Measurements from ENCODE around the gene LRRC4C.
"Not testable (repeated sequence)": the region's sequence is repeated elsewhere in the genome, so short reads cannot be mapped to it uniquely, and the experiment has no call there.

The LRRC4C gene

GRCh38 chr11:40219401-40219800, 1240.1 kb downstream of the LRRC4C start:
- Histone ChIP-seq H3K4me1 (ENCODE audit: control insufficient read depth, insufficient read depth, low read length) (no peaks in the 10 kb centered on the region), H3K36me3 (ENCODE audit: control insufficient read depth, insufficient read depth, low read length) (no peaks in the 10 kb centered on the region), H3K9ac (ENCODE audit: low read length) (no peak overlapping the region), H3K4me3 (ENCODE audit: low read length) (no peak overlapping the region), H3K27ac (ENCODE audit: low read depth, low read length) (no peak overlapping the region), H3K27me3 (ENCODE audit: control insufficient read depth, insufficient read depth, low read length) (no peaks in the 10 kb centered on the region)

- no peak overlapping the region for H3K27ac ChIP-seq (ENCODE audit: low read depth, low read length)
- no peak overlapping the region for H3K9ac ChIP-seq (ENCODE audit: low read length)
- H3K36me3 ChIP-seq (ENCODE audit: control insufficient read depth, insufficient read depth, low read length), result no peaks in the 10 kb centered on the region
- H3K4me3 ChIP-seq (ENCODE audit: low read length), result no peak overlapping the region
- no peaks in the 10 kb centered on the region for H3K27me3 ChIP-seq (ENCODE audit: control insufficient read depth, insufficient read depth, low read length)
- H3K4me1 ChIP-seq (ENCODE audit: control insufficient read depth, insufficient read depth, low read length), result no peaks in the 10 kb centered on the region
Observed at GRCh38 chr11:40215556-40215955, 1243.9 kb downstream of the LRRC4C start.

GRCh38 chr11:40207416-40207815, 1252.0 kb downstream of the LRRC4C start:
- no peak overlapping the region for H3K9ac ChIP-seq (ENCODE audit: low read length)
- no peak overlapping the region for H3K4me3 ChIP-seq (ENCODE audit: low read length)
- H3K36me3 ChIP-seq (ENCODE audit: control insufficient read depth, insufficient read depth, low read length), result no peaks in the 10 kb centered on the region
- no peak overlapping the region for H3K27ac ChIP-seq (ENCODE audit: low read depth, low read length)
- H3K4me1 ChIP-seq (ENCODE audit: control insufficient read depth, insufficient read depth, low read length), result no peaks in the 10 kb centered on the region
- no peaks in the 10 kb centered on the region for H3K27me3 ChIP-seq (ENCODE audit: control insufficient read depth, insufficient read depth, low read length)

DNA sequence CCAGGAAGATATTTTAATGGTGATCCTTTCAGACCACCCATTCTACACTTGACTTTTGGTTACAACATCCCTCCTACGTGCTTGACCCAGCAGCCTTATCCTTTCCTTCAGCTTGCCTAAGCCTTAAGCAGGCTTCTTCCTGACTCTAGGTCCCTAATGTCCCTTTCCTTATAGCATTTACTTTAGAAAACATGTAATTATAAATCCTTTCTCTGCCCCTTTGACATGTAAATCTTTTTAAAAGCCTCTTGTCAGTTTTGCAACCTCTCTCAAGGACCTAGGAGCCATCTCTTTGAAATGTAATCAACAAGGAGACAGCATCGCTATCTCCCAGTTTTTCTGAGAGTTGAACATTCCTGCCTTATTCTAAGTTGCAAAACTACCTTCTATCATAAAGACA, 1255.2 kb downstream of the LRRC4C start:
- H3K4me3 ChIP-seq (ENCODE audit: low read length), result no peak overlapping the region
- no peak overlapping the region for H3K9ac ChIP-seq (ENCODE audit: low read length)
- H3K4me1 ChIP-seq (ENCODE audit: control insufficient read depth, insufficient read depth, low read length), result no peaks in the 10 kb centered on the region
- H3K27ac ChIP-seq (ENCODE audit: low read depth, low read length), result no peak overlapping the region
- H3K27me3 ChIP-seq (ENCODE audit: control insufficient read depth, insufficient read depth, low read length), result no peaks in the 10 kb centered on the region
- no peaks in the 10 kb centered on the region for H3K36me3 ChIP-seq (ENCODE audit: control insufficient read depth, insufficient read depth, low read length)

- Histone ChIP-seq H3K4me1 (ENCODE audit: control insufficient read depth, insufficient read depth, low read length) (no peaks in the 10 kb centered on the region), H3K9ac (ENCODE audit: low read length) (no peak overlapping the region), H3K36me3 (ENCODE audit: control insufficient read depth, insufficient read depth, low read length) (no peaks in the 10 kb centered on the region), H3K27me3 (ENCODE audit: control insufficient read depth, insufficient read depth, low read length) (no peaks in the 10 kb centered on the region), H3K4me3 (ENCODE audit: low read length) (no peak overlapping the region), H3K27ac (ENCODE audit: low read depth, low read length) (no peak overlapping the region)
Observed at GRCh38 chr11:40203606-40204005, 1255.8 kb downstream of the LRRC4C start.

DNA sequence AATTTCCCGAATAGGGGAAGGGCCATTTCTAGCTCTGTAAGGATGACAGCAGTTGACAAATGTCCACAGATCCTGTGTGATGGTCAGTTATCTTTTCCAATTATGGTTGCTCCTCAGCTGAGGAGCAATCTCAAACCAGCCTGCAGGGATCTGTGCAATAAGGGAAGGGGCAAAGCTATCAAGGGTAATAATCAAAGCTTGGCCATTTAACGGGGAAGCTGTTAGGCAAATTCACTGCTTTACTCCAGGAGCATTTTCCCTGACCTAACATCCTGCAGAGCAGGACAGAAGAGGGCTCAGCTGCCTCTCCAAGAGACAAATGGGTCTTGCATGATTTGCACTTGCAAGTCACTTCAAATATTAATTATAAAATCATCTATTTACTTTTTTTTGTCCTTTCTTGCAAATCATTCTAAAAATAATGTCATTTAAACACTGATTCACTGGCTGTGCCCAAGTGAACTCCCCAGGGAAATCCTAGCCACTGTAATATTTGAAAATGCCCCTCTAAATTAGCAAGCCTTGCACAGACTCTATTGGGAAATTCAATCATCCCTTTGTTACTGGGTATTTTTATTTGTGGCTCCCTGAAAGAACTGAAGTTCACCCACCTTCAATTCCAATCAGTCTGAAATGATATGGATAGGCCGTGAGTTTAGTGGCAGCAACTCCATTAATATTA, 1256.7 kb downstream of the LRRC4C start:
- Histone ChIP-seq H3K27ac (ENCODE audit: low read depth, low read length) (no peak overlapping the region), H3K36me3 (ENCODE audit: control insufficient read depth, insufficient read depth, low read length) (no peaks in the 10 kb centered on the region), H3K9ac (ENCODE audit: low read length) (no peak overlapping the region), H3K27me3 (ENCODE audit: control insufficient read depth, insufficient read depth, low read length) (no peaks in the 10 kb centered on the region), H3K4me1 (ENCODE audit: control insufficient read depth, insufficient read depth, low read length) (no peaks in the 10 kb centered on the region), H3K4me3 (ENCODE audit: low read length) (no peak overlapping the region)

- H3K27ac ChIP-seq (ENCODE audit: low read depth, low read length); H3K27me3 ChIP-seq (ENCODE audit: control insufficient read depth, insufficient read depth, low read length); H3K4me3 ChIP-seq (ENCODE audit: low read length); H3K4me1 ChIP-seq (ENCODE audit: control insufficient read depth, insufficient read depth, low read length); H3K36me3 ChIP-seq (ENCODE audit: control insufficient read depth, insufficient read depth, low read length); H3K9ac ChIP-seq (ENCODE audit: low read length): not testable (repeated sequence)
Observed at GRCh38 chr11:40192590-40192989, 1266.9 kb downstream of the LRRC4C start.

GRCh38 chr11:40190294-40190693, 1269.2 kb downstream of the LRRC4C start:
- H3K27ac ChIP-seq (ENCODE audit: low read depth, low read length), result no peak overlapping the region
- no peak overlapping the region for H3K4me3 ChIP-seq (ENCODE audit: low read length)
- no peaks in the 10 kb centered on the region for H3K4me1 ChIP-seq (ENCODE audit: control insufficient read depth, insufficient read depth, low read length)
- no peaks in the 10 kb centered on the region for H3K36me3 ChIP-seq (ENCODE audit: control insufficient read depth, insufficient read depth, low read length)
- H3K9ac ChIP-seq (ENCODE audit: low read length), result no peak overlapping the region
- no peaks in the 10 kb centered on the region for H3K27me3 ChIP-seq (ENCODE audit: control insufficient read depth, insufficient read depth, low read length)

DNA sequence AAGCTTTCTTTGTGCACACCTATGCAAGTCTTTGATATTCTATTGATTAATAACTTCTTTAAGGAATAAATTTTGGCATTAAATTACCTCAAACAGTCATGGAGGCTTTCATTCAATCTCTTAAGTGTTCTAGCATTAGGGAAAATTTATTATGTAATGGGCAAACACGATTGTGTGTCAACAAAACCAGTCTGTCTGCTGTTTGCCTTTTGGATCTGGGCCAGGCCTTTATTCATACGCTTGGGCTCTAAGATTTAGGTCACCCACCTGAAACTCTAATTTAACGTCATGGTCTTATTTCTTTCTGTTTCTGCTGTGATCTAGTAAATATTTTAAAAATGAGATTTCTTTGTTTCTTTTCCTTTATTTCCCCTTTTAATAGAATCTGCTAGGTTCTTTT, 1270.6 kb downstream of the LRRC4C start:
- H3K4me3 ChIP-seq (ENCODE audit: low read length), result no peak overlapping the region
- H3K4me1 ChIP-seq (ENCODE audit: control insufficient read depth, insufficient read depth, low read length), result no peaks in the 10 kb centered on the region
- no peaks in the 10 kb centered on the region for H3K36me3 ChIP-seq (ENCODE audit: control insufficient read depth, insufficient read depth, low read length)
- no peak overlapping the region for H3K27ac ChIP-seq (ENCODE audit: low read depth, low read length)
- no peak overlapping the region for H3K9ac ChIP-seq (ENCODE audit: low read length)
- no peaks in the 10 kb centered on the region for H3K27me3 ChIP-seq (ENCODE audit: control insufficient read depth, insufficient read depth, low read length)

GRCh38 chr11:40187295-40187694, 1272.2 kb downstream of the LRRC4C start:
- Histone ChIP-seq H3K9ac (ENCODE audit: low read length) (no peak overlapping the region), H3K4me3 (ENCODE audit: low read length) (no peak overlapping the region), H3K36me3 (ENCODE audit: control insufficient read depth, insufficient read depth, low read length) (no peaks in the 10 kb centered on the region), H3K27ac (ENCODE audit: low read depth, low read length) (no peak overlapping the region), H3K4me1 (ENCODE audit: control insufficient read depth, insufficient read depth, low read length) (no peaks in the 10 kb centered on the region), H3K27me3 (ENCODE audit: control insufficient read depth, insufficient read depth, low read length) (no peaks in the 10 kb centered on the region)

- no peak overlapping the region for H3K9ac ChIP-seq (ENCODE audit: low read length)
Observed at GRCh38 chr11:40186437-40187263, 1272.8 kb downstream of the LRRC4C start.

DNA sequence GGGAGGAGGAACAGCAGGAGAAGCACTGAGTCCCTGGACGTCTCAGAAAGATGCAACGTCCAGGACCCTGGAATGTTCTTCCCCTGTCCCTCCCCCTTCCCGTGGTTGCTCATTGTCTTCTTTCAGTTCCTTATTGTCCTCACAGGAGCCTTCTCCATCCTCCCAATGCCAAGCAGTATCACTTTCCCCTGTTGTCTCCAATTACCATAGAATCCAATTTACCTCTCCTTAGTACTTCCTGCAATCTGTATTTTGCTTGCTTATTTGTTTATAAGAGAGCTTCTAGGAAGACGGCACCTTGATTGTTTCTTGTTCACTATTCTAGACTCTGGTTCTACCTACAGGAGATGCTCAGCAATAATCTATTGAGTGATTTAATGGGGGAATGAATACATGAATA, 1273.7 kb downstream of the LRRC4C start:
- Histone ChIP-seq H3K9ac (ENCODE audit: low read length) (no peak overlapping the region), H3K4me1 (ENCODE audit: control insufficient read depth, insufficient read depth, low read length) (no peaks in the 10 kb centered on the region), H3K4me3 (ENCODE audit: low read length) (no peak overlapping the region), H3K27me3 (ENCODE audit: control insufficient read depth, insufficient read depth, low read length) (no peaks in the 10 kb centered on the region), H3K27ac (ENCODE audit: low read depth, low read length) (no peak overlapping the region), H3K36me3 (ENCODE audit: control insufficient read depth, insufficient read depth, low read length) (no peaks in the 10 kb centered on the region)

More at GRCh38 chr11:40186437-40187263, 1272.8 kb downstream of the LRRC4C start:
- no peaks in the 10 kb centered on the region for H3K36me3 ChIP-seq (ENCODE audit: control insufficient read depth, insufficient read depth, low read length)
- H3K4me3 ChIP-seq (ENCODE audit: low read length), result no peak overlapping the region
- H3K27ac ChIP-seq (ENCODE audit: low read depth, low read length), result peak overlapping the region; percentile 6
- H3K4me1 ChIP-seq (ENCODE audit: control insufficient read depth, insufficient read depth, low read length), result no peaks in the 10 kb centered on the region
- no peaks in the 10 kb centered on the region for H3K27me3 ChIP-seq (ENCODE audit: control insufficient read depth, insufficient read depth, low read length)
